HCT116 (cell line): Measurements from ENCODE around the gene KRTAP1-5. TPM values are rescaled to one million over a fixed set of nuclear protein-coding genes. Genes with fewer than 3 reads are reported as not detected.

Source experiments
- ATAC-seq: fragments of 200-7000 bp; cut with Tn5 transposase; 2 replicates; pipeline ENCODE4 v1.9.1; 2020; ENCODE audit warnings: mild to moderate bottlenecking, moderate library complexity
- BruUV-seq: library from RNA; stranded (reverse); fragments of 400-500 nt; replicated peaks from 2 replicates; lab custom pipeline; 2021; lab: Mats Ljungman, UMichigan
- CTCF ChIA-PET: fragments of 300-600 bp; sonication (Branson Sonifier 250); formaldehyde crosslinking; loops from one replicate; lab custom pipeline; 2021; ENCODE audit warnings: antibody characterized with exemption; lab: Charles Lee
- POLR2A ChIA-PET: fragments of 300-600, 350-600 bp; sonication (Branson Sonifier 250); formaldehyde crosslinking; loops from one replicate; lab custom pipeline; 2021; ENCODE audit warnings: antibody characterized with exemption; lab: Charles Lee
- RAD21 ChIA-PET, 2 experiments: fragments of 300-600 bp; sonication (Branson Sonifier 250); formaldehyde crosslinking; loops; one replicate each; lab custom pipeline; 2023; ENCODE audit warnings: low total read pairs in 2 of 2; ENCODE audit not compliant: uncharacterized antibody in 2 of 2, unreplicated experiment in 2 of 2, low non-redundant PET in 1 of 2; lab: Charles Lee
- DNase-seq: peaks from one replicate; pipeline ENCODE4 v3.0.0-alpha.2; 2010; ENCODE audit warnings: low read depth, low spot score
- H2AFZ ChIP-seq: fragments of 200-600 bp; shearing (Covaris generic), sonication (generic); 2 replicates; pipeline ENCODE4 v1.6.1; 2017; ENCODE audit warnings: low read depth, mixed run types, mixed read lengths, antibody characterized with exemption, low read length; ENCODE audit not compliant: poor library complexity, severe bottlenecking
- H3K27ac ChIP-seq: 2 replicates; pipeline ENCODE4 v1.5.1; 2012; ENCODE audit warnings: low read depth, low read length
- H3K27me3 ChIP-seq: fragments of 200-600 bp; sonication (generic); 2 replicates; pipeline ENCODE4 v1.6.1; 2016; ENCODE audit warnings: mixed run types, low read length, mixed read lengths; ENCODE audit not compliant: insufficient read depth
- H3K36me3 ChIP-seq, 2 experiments: fragments of 200-500 bp in 1 of 2; fragments of 200-600 bp in 1 of 2; sonication (Bioruptor generic) in 1 of 2; sonication (generic) in 1 of 2; 2 replicates each; pipeline versions ENCODE4 v1.5.1 to v1.6.1; 2014 to 2016; ENCODE audit warnings: low read length in 2 of 2, inconsistent platforms in 1 of 2, mixed read lengths in 1 of 2, mixed run types in 1 of 2; ENCODE audit not compliant: insufficient read depth in 2 of 2, control insufficient read depth in 1 of 2
- H3K4me1 ChIP-seq, 2 experiments: fragments of 200-600 bp in 1 of 2; sonication (generic) in 1 of 2; 2 replicates each; pipeline versions ENCODE4 v1.5.1 to v1.6.1; 2012 to 2017; ENCODE audit warnings: low read length in 2 of 2, inconsistent platforms in 1 of 2, mild to moderate bottlenecking in 1 of 2, mixed read lengths in 1 of 2, mixed run types in 1 of 2, moderate library complexity in 1 of 2; ENCODE audit not compliant: insufficient read depth in 2 of 2, control insufficient read depth in 1 of 2
- H3K4me2 ChIP-seq: fragments of 200-600 bp; sonication (generic); 2 replicates; pipeline ENCODE4 v1.6.1; 2017; ENCODE audit warnings: mixed run types, low read length, mixed read lengths
- H3K4me3 ChIP-seq, 2 experiments: fragments of 200-600 bp in 1 of 2; sonication (generic) in 1 of 2; replicated peaks in 1 of 2; 2 replicates each; pipeline ENCODE4 v1.5.1; 2011 to 2016; ENCODE audit warnings: low read length in 2 of 2, control low read depth in 1 of 2, low read depth in 1 of 2, mild to moderate bottlenecking in 1 of 2, mixed read lengths in 1 of 2, mixed run types in 1 of 2
- H3K79me2 ChIP-seq: fragments of 200-600 bp; sonication (generic); 2 replicates; pipeline ENCODE4 v1.6.1; 2017; ENCODE audit warnings: mild to moderate bottlenecking, mixed run types, low read length, moderate library complexity, mixed read lengths; ENCODE audit not compliant: insufficient read depth
- H3K9ac ChIP-seq: fragments of 200-600 bp; sonication (generic); 2 replicates; pipeline ENCODE4 v1.6.1; 2016; ENCODE audit warnings: low read length, mixed read lengths
- H3K9me2 ChIP-seq: fragments of 200-600 bp; sonication (generic), shearing (Covaris generic); 2 replicates; pipeline ENCODE4 v1.6.1; 2017; ENCODE audit warnings: mixed run types, mild to moderate bottlenecking, moderate library complexity; ENCODE audit not compliant: insufficient read depth
- H3K9me3 ChIP-seq, 2 experiments: fragments of 200-500 bp in 1 of 2; fragments of 200-600 bp in 1 of 2; sonication (Bioruptor generic) in 1 of 2; sonication (generic) in 1 of 2; 2 replicates each; pipeline ENCODE4 v1.6.1; 2014 to 2017; ENCODE audit warnings: low read length in 2 of 2, mixed read lengths in 2 of 2, inconsistent platforms in 1 of 2, low read depth in 1 of 2, mild to moderate bottlenecking in 1 of 2, mixed run types in 1 of 2, moderate library complexity in 1 of 2; ENCODE audit not compliant: control insufficient read depth in 1 of 2, insufficient read depth in 1 of 2
- H4K20me1 ChIP-seq: fragments of 200-600 bp; sonication (generic), shearing (Covaris generic); 2 replicates; pipeline ENCODE4 v1.6.1; 2017; ENCODE audit warnings: mixed run types, mild to moderate bottlenecking, moderate library complexity; ENCODE audit not compliant: insufficient read depth
- MAX ChIP-seq: IDR thresholded peaks from 2 replicates; pipeline ENCODE4 v1.6.1; 2012
- RAD21 ChIP-seq: IDR thresholded peaks from 2 replicates; pipeline ENCODE4 v1.6.1; 2012; ENCODE audit warnings: low read depth, mild to moderate bottlenecking
- intact Hi-C: fragments of 100-400 bp; cut with micrococcal nuclease; formaldehyde crosslinking; loops from 2 replicates; pipeline ENCODE4 v1.10.0; 2022
- total RNA-seq: library from RNA; stranded (reverse); gene quantifications from one replicate; pipeline ENCODE4 v1.2.1, GENCODE V29; 2021; ENCODE audit not compliant: unreplicated experiment
- TF ChIP-seq, protein P1 (sequence below): IDR thresholded peaks from 2 replicates; pipeline ENCODE4 v1.6.1; 2012; ENCODE audit warnings: low read depth

Gene KRTAP1-5
- total RNA-seq, 1 experiment from 2014 or later: not detected

DNA sequence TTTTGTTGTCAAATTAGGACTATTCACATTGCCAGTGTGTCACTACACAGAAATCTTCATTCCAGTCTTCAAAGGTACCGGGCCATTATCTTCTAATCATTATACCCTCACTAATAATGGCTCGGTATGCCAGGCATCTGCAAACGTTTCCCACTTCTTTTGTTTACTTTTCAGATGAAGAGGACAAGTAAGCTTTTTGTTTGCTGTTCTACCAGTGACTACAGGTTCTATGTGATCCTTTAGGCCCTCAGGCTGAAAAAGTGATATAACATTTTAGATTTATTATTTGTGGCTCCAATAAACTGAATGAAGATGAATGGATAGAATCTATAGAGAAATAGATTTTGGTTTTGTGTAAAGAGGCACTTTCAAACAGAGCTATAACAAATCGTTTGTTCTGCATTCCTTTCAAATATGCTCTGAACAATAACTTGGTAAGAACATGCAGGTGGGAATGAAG lies 17.7 kb downstream of the KRTAP1-5 start:
- DNase-seq: no peak

More for the DNA sequence above, 17.7 kb downstream of the KRTAP1-5 start:
- no peak for TF ChIP-seq RAD21
- TF ChIP-seq, protein P1, sequence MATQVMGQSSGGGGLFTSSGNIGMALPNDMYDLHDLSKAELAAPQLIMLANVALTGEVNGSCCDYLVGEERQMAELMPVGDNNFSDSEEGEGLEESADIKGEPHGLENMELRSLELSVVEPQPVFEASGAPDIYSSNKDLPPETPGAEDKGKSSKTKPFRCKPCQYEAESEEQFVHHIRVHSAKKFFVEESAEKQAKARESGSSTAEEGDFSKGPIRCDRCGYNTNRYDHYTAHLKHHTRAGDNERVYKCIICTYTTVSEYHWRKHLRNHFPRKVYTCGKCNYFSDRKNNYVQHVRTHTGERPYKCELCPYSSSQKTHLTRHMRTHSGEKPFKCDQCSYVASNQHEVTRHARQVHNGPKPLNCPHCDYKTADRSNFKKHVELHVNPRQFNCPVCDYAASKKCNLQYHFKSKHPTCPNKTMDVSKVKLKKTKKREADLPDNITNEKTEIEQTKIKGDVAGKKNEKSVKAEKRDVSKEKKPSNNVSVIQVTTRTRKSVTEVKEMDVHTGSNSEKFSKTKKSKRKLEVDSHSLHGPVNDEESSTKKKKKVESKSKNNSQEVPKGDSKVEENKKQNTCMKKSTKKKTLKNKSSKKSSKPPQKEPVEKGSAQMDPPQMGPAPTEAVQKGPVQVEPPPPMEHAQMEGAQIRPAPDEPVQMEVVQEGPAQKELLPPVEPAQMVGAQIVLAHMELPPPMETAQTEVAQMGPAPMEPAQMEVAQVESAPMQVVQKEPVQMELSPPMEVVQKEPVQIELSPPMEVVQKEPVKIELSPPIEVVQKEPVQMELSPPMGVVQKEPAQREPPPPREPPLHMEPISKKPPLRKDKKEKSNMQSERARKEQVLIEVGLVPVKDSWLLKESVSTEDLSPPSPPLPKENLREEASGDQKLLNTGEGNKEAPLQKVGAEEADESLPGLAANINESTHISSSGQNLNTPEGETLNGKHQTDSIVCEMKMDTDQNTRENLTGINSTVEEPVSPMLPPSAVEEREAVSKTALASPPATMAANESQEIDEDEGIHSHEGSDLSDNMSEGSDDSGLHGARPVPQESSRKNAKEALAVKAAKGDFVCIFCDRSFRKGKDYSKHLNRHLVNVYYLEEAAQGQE: no peak
- no peak for TF ChIP-seq MAX
- Histone ChIP-seq H3K9me2 (no peaks in the 10 kb centered on the region), H3K4me2 (no peak overlapping the region), H3K27ac (no peak overlapping the region), H3K4me1 (peaks cover 0 to 6% of the 10 kb centered on the region in 2 experiments; a peak in 2 of 4 replicates), H3K9me3 (no peaks in the 10 kb centered on the region), H3K9ac (no peak overlapping the region), H3K27me3 (no peaks in the 10 kb centered on the region), H3K4me3 (no peak overlapping the region), H4K20me1 (no peaks in the 10 kb centered on the region), H3K36me3 (no peaks in the 10 kb centered on the region), H2AFZ (no peak overlapping the region), H3K79me2 (no peaks in the 10 kb centered on the region)
- no peak for ATAC-seq
- intact Hi-C loops: no loop called here
- RAD21 ChIA-PET: no interaction called here
- CTCF ChIA-PET: interaction anchor here (0.6 kb wide), 1 partner anchor 487 kb away, joined by 3 read pairs; no protein-coding TSS in a partner anchor
- POLR2A ChIA-PET: no interaction called here
- no TSS peak for BruUV-seq
